NT2/D1 (cell line): Measurements from ENCODE around the gene EXTL1.

Source experiments
- DNase-seq: peaks from one replicate; pipeline ENCODE4 v3.0.0-alpha.2; 2011; ENCODE audit warnings: low read depth, low spot score
- H3K27me3 ChIP-seq: 2 replicates; pipeline ENCODE4 v1.6.0; 2011; ENCODE audit warnings: mild to moderate bottlenecking; ENCODE audit not compliant: insufficient read length, insufficient read depth
- H3K36me3 ChIP-seq: 2 replicates; pipeline ENCODE4 v1.6.1; 2011; ENCODE audit warnings: mild to moderate bottlenecking, low read length, mixed read lengths; ENCODE audit not compliant: insufficient read depth, insufficient read length
- H3K4me1 ChIP-seq: 2 replicates; pipeline ENCODE4 v1.5.1; 2011; ENCODE audit not compliant: insufficient read depth, insufficient read length
- H3K4me3 ChIP-seq: 2 replicates; pipeline ENCODE4 v1.5.1; 2011; ENCODE audit warnings: low read depth; ENCODE audit not compliant: insufficient read length
- H3K9ac ChIP-seq: 2 replicates; pipeline ENCODE4 v1.6.0; 2011; ENCODE audit warnings: low read depth; ENCODE audit not compliant: insufficient read length
- H3K9me3 ChIP-seq: 2 replicates; pipeline ENCODE4 v1.5.1; 2011; ENCODE audit warnings: mild to moderate bottlenecking, low read length; ENCODE audit not compliant: insufficient read depth
- SUZ12 ChIP-seq: IDR thresholded peaks from 2 replicates; pipeline ENCODE4 v1.6.1; 2011; ENCODE audit not compliant: insufficient read length, insufficient read depth; ENCODE audit errors: extremely low read depth
- YY1 ChIP-seq: IDR thresholded peaks from 2 replicates; pipeline ENCODE4 v1.6.1; 2011; ENCODE audit not compliant: insufficient read length, insufficient read depth
- ZNF274 ChIP-seq: IDR thresholded peaks from 2 replicates; pipeline ENCODE4 v1.6.1; 2011; ENCODE audit warnings: mild to moderate bottlenecking, low read depth, low read length

Gene EXTL1

GRCh38 chr1:26021647-26022403, at the start of gene EXTL1:
Gene EXTL1 (plus strand): TSS chr1:26021775. CDS start chr1:26022647, 872 bp downstream.
- DNase-seq: peak; percentile 85
- Histone ChIP-seq H3K4me1 (peaks cover 37% of the 10 kb centered on the region), H3K27me3 (peaks cover 13% of the 10 kb centered on the region), H3K9me3 (no peaks in the 10 kb centered on the region), H3K9ac (peak within 1 kb of the TSS; percentile 79), H3K4me3 (peak within 1 kb of the TSS; percentile 57), H3K36me3 (no peaks in the 10 kb centered on the region)
- TF ChIP-seq SUZ12: no peak
- no peak for TF ChIP-seq YY1

GRCh38 chr1:25971811-25972180, 49.8 kb upstream of the EXTL1 start:
- H3K27me3 ChIP-seq: no peaks in the 10 kb centered on the region
- H3K4me1 ChIP-seq: peaks cover 6% of the 10 kb centered on the region
- peaks cover 87% of the 10 kb centered on the region for H3K36me3 ChIP-seq
- no peaks in the 10 kb centered on the region for H3K9me3 ChIP-seq
- no peak for DNase-seq
- H3K9ac ChIP-seq: no peak overlapping the region
- TF ChIP-seq SUZ12: no peak
- TF ChIP-seq YY1: no peak
- no peak for TF ChIP-seq ZNF274
- H3K4me3 ChIP-seq: no peak overlapping the region

- Histone ChIP-seq H3K9me3 (no peaks in the 10 kb centered on the region), H3K27me3 (no peaks in the 10 kb centered on the region), H3K9ac (no peak overlapping the region), H3K36me3 (peaks cover 87% of the 10 kb centered on the region), H3K4me1 (peaks cover 5% of the 10 kb centered on the region), H3K4me3 (no peak overlapping the region)
- no peak for DNase-seq
- TF ChIP-seq ZNF274 (no peak), SUZ12 (no peak), YY1 (no peak)
Observed at GRCh38 chr1:25973610-25974321, 47.8 kb upstream of the EXTL1 start.

- H3K9me3 ChIP-seq: no peaks in the 10 kb centered on the region
- H3K4me3 ChIP-seq: no peak overlapping the region
- DNase-seq: no peak
- H3K27me3 ChIP-seq: no peaks in the 10 kb centered on the region
- peaks cover 83% of the 10 kb centered on the region for H3K36me3 ChIP-seq
- TF ChIP-seq ZNF274: no peak
- TF ChIP-seq SUZ12: no peak
- TF ChIP-seq YY1: no peak
- H3K9ac ChIP-seq: no peak overlapping the region
- no peaks in the 10 kb centered on the region for H3K4me1 ChIP-seq
Observed at GRCh38 chr1:25977801-25978200, 43.8 kb upstream of the EXTL1 start.

GRCh38 chr1:25978403-25978802, 43.2 kb upstream of the EXTL1 start:
- no peaks in the 10 kb centered on the region for H3K9me3 ChIP-seq
- no peak for DNase-seq
- no peaks in the 10 kb centered on the region for H3K4me1 ChIP-seq
- no peaks in the 10 kb centered on the region for H3K27me3 ChIP-seq
- TF ChIP-seq YY1 (no peak), ZNF274 (no peak), SUZ12 (no peak)
- no peak overlapping the region for H3K9ac ChIP-seq
- H3K4me3 ChIP-seq: no peak overlapping the region
- peaks cover 83% of the 10 kb centered on the region for H3K36me3 ChIP-seq

- Histone ChIP-seq H3K9ac (no peak overlapping the region), H3K36me3 (peaks cover 83% of the 10 kb centered on the region), H3K4me3 (no peak overlapping the region), H3K27me3 (no peaks in the 10 kb centered on the region), H3K9me3 (no peaks in the 10 kb centered on the region), H3K4me1 (no peaks in the 10 kb centered on the region)
- no peak for TF ChIP-seq SUZ12
- TF ChIP-seq YY1: no peak
- no peak for TF ChIP-seq ZNF274
- DNase-seq: no peak
Observed at GRCh38 chr1:25979210-25979609, 42.4 kb upstream of the EXTL1 start.

- no peak for DNase-seq
- H3K4me3 ChIP-seq: no peak overlapping the region
- no peaks in the 10 kb centered on the region for H3K4me1 ChIP-seq
- no peak overlapping the region for H3K9ac ChIP-seq
- H3K27me3 ChIP-seq: no peaks in the 10 kb centered on the region
- H3K36me3 ChIP-seq: peaks cover 85% of the 10 kb centered on the region
- no peaks in the 10 kb centered on the region for H3K9me3 ChIP-seq
- TF ChIP-seq ZNF274: no peak
- TF ChIP-seq SUZ12: no peak
- TF ChIP-seq YY1: no peak
Observed at GRCh38 chr1:25985171-25985570, 36.4 kb upstream of the EXTL1 start.
